Colonic mucosa (tissue), 4 donors: ENCODE results near the gene DNAJC21. TPM values are rescaled to one million over a fixed set of nuclear protein-coding genes. Genes with fewer than 3 reads are reported as not detected.
A peak's percentile ranks its signal among the peaks of the same experiment; 100 is the strongest.

Experiments used
- DNase-seq: peaks from one replicate; pipeline ENCODE4 v3.0.0-alpha.2; 2020
- H3K27ac ChIP-seq: fragments of 200-600 bp; one replicate; pipeline ENCODE4 v1.8.0; 2021
- H3K27me3 ChIP-seq: fragments of 200-600 bp; one replicate; pipeline ENCODE4 v1.8.0; 2021
- H3K36me3 ChIP-seq: fragments of 200-600 bp; one replicate; pipeline ENCODE4 v1.8.0; 2021
- H3K4me1 ChIP-seq: fragments of 200-600 bp; one replicate; pipeline ENCODE4 v1.8.0; 2021; ENCODE audit warnings: mild to moderate bottlenecking
- H3K4me3 ChIP-seq: fragments of 200-600 bp; one replicate; pipeline ENCODE4 v1.8.0; 2021
- H3K9ac ChIP-seq, 2 donors: one replicate each; pipeline ENCODE4 v1.7.0; 2013; ENCODE audit warnings: control low read depth in 2 of 2, low read depth in 2 of 2, low read length in 2 of 2
- H3K9me3 ChIP-seq: fragments of 200-600 bp; one replicate; pipeline ENCODE4 v1.8.0; 2021
- CTCF ChIP-seq: fragments of 200-600 bp; IDR thresholded peaks from one replicate; pipeline ENCODE4 v1.8.0; 2022; ENCODE audit warnings: antibody characterized with exemption, mild to moderate bottlenecking
- intact Hi-C: fragments of 100-400 bp; cut with DNase I; formaldehyde crosslinking; loops from one replicate; pipeline ENCODE4 v1.14.1; 2022
- total RNA-seq, 2 donors: library from RNA; stranded (reverse); fragmentation: NEBNext Ultra II Directional in 1 of 2; extraction: Animal tissue kit (Norgen Biotek cat#: 25700) in 1 of 2; gene quantifications; one replicate each; pipeline ENCODE4 v1.2.1, GENCODE V29; 2021
- donor health status: healthy.
- donor health status: DM: no; HTN: no; CAD: no.
- donor health status: DM: no; HTN: no; CAD: no.

DNAJC21 gene
- total RNA-seq, 2 donors from 2014 or later = 39.5 to 40.4 TPM

GRCh38 chr5:35003018-35003957 lies 73.9 kb downstream of the DNAJC21 start:
- intact Hi-C loops = loop anchor here (5.0 kb wide), 2 partner anchors 516 to 531 kb away; no protein-coding TSS in a partner anchor
- Histone ChIP-seq H3K36me3 (no peaks in the 10 kb centered on the region), H3K4me3 (no peak overlapping the region), H3K9me3 (no peaks in the 10 kb centered on the region), H3K4me1 (no peaks in the 10 kb centered on the region), H3K27ac (no peak overlapping the region), H3K9ac (no peak overlapping the region), H3K27me3 (no peaks in the 10 kb centered on the region)
- TF ChIP-seq CTCF = peak; percentile 76
- peak; percentile 56 for DNase-seq

- Histone ChIP-seq H3K4me1 (no peaks in the 10 kb centered on the region), H3K4me3 (no peak overlapping the region), H3K27ac (no peak overlapping the region), H3K9ac (no peak overlapping the region), H3K9me3 (no peaks in the 10 kb centered on the region), H3K36me3 (no peaks in the 10 kb centered on the region), H3K27me3 (no peaks in the 10 kb centered on the region)
- intact Hi-C loops = loop anchor here (5.0 kb wide), 2 partner anchors 517 to 532 kb away; no protein-coding TSS in a partner anchor
- no peak for DNase-seq
- no peak for TF ChIP-seq CTCF
These were observed 74.8 kb downstream of the DNAJC21 start for GRCh38 chr5:35004200-35004599.

DNA sequence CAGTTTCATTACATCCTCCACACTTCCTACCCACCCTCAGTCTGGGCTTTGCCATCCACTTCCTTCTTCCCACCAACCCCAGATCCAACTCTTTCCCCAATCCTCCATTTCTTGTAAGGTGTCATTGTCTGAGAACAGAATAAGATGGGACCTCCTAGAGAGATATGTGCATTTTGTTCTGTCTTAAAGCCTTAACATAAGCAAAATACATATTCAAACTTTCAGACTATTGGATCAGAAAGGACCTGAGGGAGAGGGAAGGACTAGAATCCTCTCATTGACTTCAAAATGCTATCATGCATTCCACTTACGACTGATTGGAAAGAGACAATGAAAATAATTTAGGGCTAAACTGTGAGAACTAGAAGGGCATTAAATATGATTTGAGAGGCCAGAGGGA lies 75.4 kb downstream of the DNAJC21 start:
- H3K27me3 ChIP-seq = no peaks in the 10 kb centered on the region
- no peaks in the 10 kb centered on the region for H3K36me3 ChIP-seq
- no peak overlapping the region for H3K4me3 ChIP-seq
- TF ChIP-seq CTCF = no peak
- intact Hi-C loops = loop anchor here (5.0 kb wide), 2 partner anchors 517 to 532 kb away; no protein-coding TSS in a partner anchor
- H3K4me1 ChIP-seq = no peaks in the 10 kb centered on the region
- no peak overlapping the region for H3K9ac ChIP-seq
- no peak for DNase-seq
- H3K27ac ChIP-seq = no peak overlapping the region
- no peaks in the 10 kb centered on the region for H3K9me3 ChIP-seq

Other genes starting within 250 kb of the DNAJC21 start
- under 1 TPM in 1 of 2 donors, not detected in 1; 0.35 TPM for gene TTC23L, start 90.4 kb upstream of the DNAJC21 start, total RNA-seq
- 10 to 100 TPM; 12.6 to 17.4 TPM for gene RAD1, start 14.1 kb upstream of the DNAJC21 start, total RNA-seq
- gene BRIX1, start 13.8 kb upstream of the DNAJC21 start, total RNA-seq = 10 to 100 TPM; 13.6 to 22.6 TPM
- under 1 TPM in 1 of 2 donors, not detected in 1; 0.16 TPM for gene AGXT2, start 118.4 kb downstream of the DNAJC21 start, total RNA-seq